Measurements from ENCODE around the gene LCP1. TPM values are rescaled to one million over a fixed set of nuclear protein-coding genes. Genes with fewer than 3 reads are reported as not detected.

LCP1 gene
- total RNA-seq, 2 experiments from 2014 or later: 1,012 to 1,022 TPM

DNA sequence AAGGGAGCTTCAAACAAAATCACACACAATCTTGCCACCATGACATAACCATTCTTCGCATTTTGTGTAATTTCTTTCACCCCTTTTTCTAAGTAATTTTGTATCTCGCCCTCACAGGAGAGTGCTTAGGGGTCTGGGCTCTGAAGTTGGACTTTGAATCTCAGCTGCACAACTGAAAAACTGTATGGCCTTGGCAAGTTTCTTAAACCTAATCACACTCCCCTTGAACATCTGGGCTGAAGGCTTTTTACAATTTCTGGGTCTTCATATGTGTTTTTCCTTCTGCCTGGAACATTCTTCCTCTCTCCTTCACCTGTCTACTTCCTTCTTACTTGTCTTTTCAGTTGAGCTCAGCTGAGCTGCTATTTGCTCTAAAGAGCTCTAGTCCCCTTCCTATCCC, 52.9 kb downstream of the LCP1 start:
- H3K27me3 Mint-ChIP-seq: no peaks in the 10 kb centered on the region
- ChIA-PET CTCF (interaction anchor here (1.3 kb wide), 1 partner anchor 9 kb away, joined by 4 read pairs; no protein-coding TSS in a partner anchor), POLR2A (no interaction called here)
- DNase-seq: no peak
- intact Hi-C loops (cut with micrococcal nuclease): loop anchor here (5.0 kb wide), 2 partner anchors 322 to 507 kb away; no protein-coding TSS in a partner anchor
- peaks cover 32% of the 10 kb centered on the region for H3K4me1 Mint-ChIP-seq (ENCODE audit: low read depth)
- H3K9me3 Mint-ChIP-seq: no peaks in the 10 kb centered on the region
- no peak overlapping the region for H3K4me3 Mint-ChIP-seq
- peaks cover 76% of the 10 kb centered on the region for H3K36me3 Mint-ChIP-seq
- H3K27ac Mint-ChIP-seq: no peak overlapping the region

DNA sequence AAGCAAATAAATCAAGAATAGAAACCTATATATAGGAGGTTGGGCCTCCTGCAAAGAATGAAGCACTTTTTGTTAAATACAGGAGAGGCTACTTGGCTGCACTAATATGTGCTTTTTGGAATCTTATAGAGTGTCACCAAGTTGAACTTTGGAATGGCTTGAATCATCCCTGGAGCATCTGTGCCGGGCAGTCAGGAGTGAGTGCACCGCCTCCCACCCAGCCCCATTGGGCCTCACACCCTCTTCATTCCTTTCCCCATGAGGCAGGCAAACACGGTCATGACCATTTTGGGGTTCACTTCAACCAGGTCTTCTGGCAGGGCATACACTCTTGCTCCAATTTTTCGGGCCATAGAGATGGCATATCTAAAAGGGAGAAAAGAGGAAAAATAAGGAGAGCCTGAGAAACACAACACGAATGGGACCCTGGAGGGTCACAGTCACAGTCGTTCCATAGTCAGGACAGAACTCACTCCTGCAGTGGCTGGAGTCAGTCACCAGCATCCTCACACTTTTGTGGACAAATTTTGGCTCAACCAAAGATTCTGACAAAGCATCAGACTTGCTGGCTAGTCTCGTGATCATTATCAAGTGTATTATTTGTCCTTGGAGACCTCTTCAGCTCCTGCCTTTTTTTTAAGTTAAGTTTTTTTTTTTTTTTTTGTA, 54.5 kb downstream of the LCP1 start:
- intact Hi-C loops (cut with micrococcal nuclease): loop anchor here (5.0 kb wide), 2 partner anchors 320 to 505 kb away; no protein-coding TSS in a partner anchor
- Mint-ChIP-seq H3K27me3 (no peaks in the 10 kb centered on the region), H3K4me1 (ENCODE audit: low read depth) (peaks cover 36% of the 10 kb centered on the region), H3K9me3 (no peaks in the 10 kb centered on the region), H3K36me3 (peaks cover 62% of the 10 kb centered on the region), H3K4me3 (no peak overlapping the region), H3K27ac (peak overlapping the region; percentile 8)
- CTCF ChIA-PET: interaction anchor here (0.7 to 2.8 kb wide), 17 partner anchors 8 to 320 kb away, joined by 3 to 22 read pairs (median 5); no protein-coding TSS in a partner anchor
- DNase-seq: no peak
- POLR2A ChIA-PET: interaction anchor here (1.3 kb wide), 1 partner anchor 13 kb away, joined by 3 read pairs; no protein-coding TSS in a partner anchor

DNA sequence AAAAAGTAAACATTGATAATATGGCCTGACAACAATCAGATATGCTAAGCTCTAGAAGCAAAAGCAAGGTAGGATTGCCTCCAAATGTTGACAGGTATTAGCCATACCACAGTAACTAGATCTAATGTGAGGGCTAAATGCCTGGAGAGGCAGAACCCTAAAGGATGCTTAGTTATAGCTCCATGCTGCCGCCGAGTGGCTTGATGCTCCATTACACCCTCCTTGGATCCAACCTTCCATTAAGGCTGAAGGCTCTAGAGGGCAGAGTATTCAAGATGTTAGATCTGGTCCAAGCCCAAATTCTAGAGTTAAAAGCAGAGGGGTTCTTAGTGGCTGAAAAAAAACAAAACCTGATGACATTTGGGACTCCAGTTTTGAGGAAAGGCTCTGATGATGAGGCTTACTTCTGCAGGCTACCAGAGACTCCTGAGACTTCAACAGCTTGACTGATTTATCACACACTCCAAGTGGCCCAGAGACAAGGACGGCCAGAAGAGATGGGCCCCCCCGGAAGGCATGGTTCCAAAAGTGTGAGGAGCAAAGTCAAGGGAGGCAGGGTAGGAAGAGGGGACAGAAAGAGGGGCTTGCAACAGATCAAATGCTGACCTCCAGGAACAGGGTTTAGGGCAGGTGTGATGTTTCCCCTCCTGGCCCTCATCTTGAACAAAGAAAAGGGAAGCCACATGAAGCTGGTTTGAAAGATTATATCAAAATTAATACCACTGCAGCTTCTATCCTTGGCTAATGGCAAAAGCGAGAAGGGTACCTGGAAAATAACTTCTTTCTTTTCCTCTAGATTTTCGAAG, 55.2 kb downstream of the LCP1 start:
- H3K9me3 Mint-ChIP-seq: no peaks in the 10 kb centered on the region
- ChIA-PET POLR2A (interaction anchor here (1.3 kb wide), 1 partner anchor 13 kb away, joined by 3 read pairs; no protein-coding TSS in a partner anchor), CTCF (interaction anchor here (0.5 to 2.8 kb wide), 35 partner anchors 9 to 759 kb away, joined by 3 to 22 read pairs (median 4); partner anchors contain the start of gene ZC3H13)
- peaks cover 39% of the 10 kb centered on the region for H3K4me1 Mint-ChIP-seq (ENCODE audit: low read depth)
- H3K36me3 Mint-ChIP-seq: peaks cover 56% of the 10 kb centered on the region
- no peaks in the 10 kb centered on the region for H3K27me3 Mint-ChIP-seq
- intact Hi-C loops (cut with micrococcal nuclease): loop anchor here (1.0 to 5.0 kb wide), 6 partner anchors 9 to 504 kb away; partner anchors contain the start of gene ZC3H13
- H3K27ac Mint-ChIP-seq: peak overlapping the region; percentile 40
- H3K4me3 Mint-ChIP-seq: no peak overlapping the region
- peak; percentile 83 for DNase-seq

DNA sequence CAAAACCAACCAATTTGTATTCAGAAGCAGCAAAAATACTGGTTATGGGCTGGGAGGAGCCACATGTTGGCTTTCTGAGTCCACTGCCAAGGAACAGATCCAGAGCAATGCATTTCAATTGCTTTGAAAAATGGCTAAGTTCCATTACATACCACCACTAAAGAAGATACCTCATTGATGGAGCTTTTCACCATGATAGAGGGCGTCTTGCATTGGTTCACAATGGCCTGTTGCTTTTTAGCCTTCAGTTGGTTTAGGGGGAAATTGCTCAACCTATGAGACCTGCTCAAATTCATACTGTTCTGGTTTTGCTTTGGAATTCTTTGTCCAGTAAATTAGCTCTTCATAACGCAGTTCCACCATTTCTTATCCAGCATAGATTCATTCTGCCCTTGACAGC, 55.9 kb downstream of the LCP1 start:
- intact Hi-C loops (cut with micrococcal nuclease): loop anchor here (1.0 to 5.0 kb wide), 6 partner anchors 9 to 504 kb away; partner anchors contain the start of gene ZC3H13
- no peak overlapping the region for H3K4me3 Mint-ChIP-seq
- peak overlapping the region; percentile 56 for H3K27ac Mint-ChIP-seq
- DNase-seq: no peak
- POLR2A ChIA-PET: interaction anchor here (1.3 kb wide), 1 partner anchor 14 kb away, joined by 3 read pairs; no protein-coding TSS in a partner anchor
- peaks cover 50% of the 10 kb centered on the region for H3K36me3 Mint-ChIP-seq
- H3K27me3 Mint-ChIP-seq: no peaks in the 10 kb centered on the region
- H3K4me1 Mint-ChIP-seq (ENCODE audit: low read depth): peaks cover 39% of the 10 kb centered on the region
- CTCF ChIA-PET: interaction anchor here (0.5 to 2.8 kb wide), 32 partner anchors 10 to 503 kb away, joined by 3 to 22 read pairs (median 4); partner anchors contain the start of gene ZC3H13
- no peaks in the 10 kb centered on the region for H3K9me3 Mint-ChIP-seq

DNA sequence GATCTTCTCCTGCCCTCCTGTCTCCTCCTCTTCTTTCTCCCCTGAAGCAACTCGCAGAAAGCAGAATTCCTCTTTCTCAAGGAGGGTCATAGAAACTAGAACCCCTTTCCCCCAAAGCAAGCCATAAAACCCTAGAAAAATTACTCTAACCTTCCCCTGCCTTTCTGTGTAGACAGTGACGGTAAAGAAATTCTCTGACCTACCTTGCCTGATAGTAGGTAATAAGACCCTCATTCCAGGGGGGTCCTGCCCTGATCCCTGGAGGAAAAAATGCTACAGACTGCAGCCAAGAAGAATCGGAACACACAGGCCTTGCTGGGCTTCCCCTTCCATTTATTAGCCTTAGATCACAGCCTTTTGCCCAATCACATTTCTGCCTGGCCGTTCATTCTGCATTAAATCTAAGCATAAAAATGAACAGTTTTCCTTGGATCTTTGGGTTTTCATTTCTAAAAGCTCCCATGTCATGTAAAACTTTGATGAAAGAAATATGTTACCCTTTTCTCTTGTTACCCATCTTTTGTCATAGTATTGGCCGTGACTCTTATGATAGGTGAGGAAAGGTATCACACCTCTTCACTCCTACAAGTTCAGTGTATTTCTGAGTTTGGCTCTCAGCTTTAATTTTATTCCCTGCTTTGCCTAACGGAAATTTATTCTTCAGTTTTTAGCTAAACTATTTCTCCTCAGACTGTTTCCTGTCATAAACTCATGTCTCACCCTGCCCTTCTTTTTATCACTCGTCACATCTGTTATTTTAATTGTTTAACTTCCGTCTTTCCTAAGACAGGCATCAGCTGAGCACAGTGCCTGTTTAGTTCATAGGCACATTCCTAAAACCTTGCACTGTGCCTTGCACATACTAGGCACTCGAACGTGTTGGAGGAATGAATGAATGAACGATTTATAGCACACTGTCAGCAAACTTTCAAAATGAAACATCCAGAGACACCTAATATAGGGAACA, 56.7 kb downstream of the LCP1 start:
- DNase-seq: no peak
- intact Hi-C loops (cut with micrococcal nuclease): loop anchor here (5.0 kb wide), 2 partner anchors 318 to 503 kb away; no protein-coding TSS in a partner anchor
- Mint-ChIP-seq H3K4me1 (ENCODE audit: low read depth) (peaks cover 39% of the 10 kb centered on the region), H3K27ac (peak overlapping the region; percentile 56), H3K4me3 (no peak overlapping the region), H3K9me3 (no peaks in the 10 kb centered on the region), H3K36me3 (peaks cover 42% of the 10 kb centered on the region), H3K27me3 (no peaks in the 10 kb centered on the region)
- CTCF ChIA-PET: interaction anchor here (0.6 to 2.8 kb wide), 20 partner anchors 11 to 317 kb away, joined by 3 to 22 read pairs (median 5); partner anchors contain the start of gene ZC3H13
- POLR2A ChIA-PET: no interaction called here

DNA sequence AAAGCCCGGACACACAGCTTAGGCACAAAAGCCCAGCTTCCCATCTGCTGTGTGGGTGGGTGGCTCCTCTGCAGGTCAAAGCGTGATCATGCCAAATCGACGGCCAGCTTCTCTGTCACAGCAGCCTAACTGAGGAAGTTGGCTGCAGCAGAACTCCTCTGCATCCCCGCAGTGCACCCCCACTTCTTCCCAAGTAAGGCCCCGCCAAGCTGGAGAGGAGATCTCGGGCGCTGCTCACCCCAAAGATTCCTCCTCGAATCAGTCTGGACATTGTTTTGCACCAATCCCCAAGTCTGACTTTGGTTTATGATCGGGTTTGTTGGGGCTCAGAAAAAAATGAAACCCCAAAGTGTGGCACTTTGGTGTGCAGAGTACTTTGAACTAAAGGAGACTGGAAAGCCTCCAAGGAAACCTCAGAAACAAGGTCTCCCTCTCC, 57.4 kb downstream of the LCP1 start:
- POLR2A ChIA-PET: interaction anchor here (0.6 kb wide), 1 partner anchor 263 kb away, joined by 3 read pairs; no protein-coding TSS in a partner anchor
- peaks cover 35% of the 10 kb centered on the region for H3K36me3 Mint-ChIP-seq
- intact Hi-C loops (cut with micrococcal nuclease): no loop called here

DNA sequence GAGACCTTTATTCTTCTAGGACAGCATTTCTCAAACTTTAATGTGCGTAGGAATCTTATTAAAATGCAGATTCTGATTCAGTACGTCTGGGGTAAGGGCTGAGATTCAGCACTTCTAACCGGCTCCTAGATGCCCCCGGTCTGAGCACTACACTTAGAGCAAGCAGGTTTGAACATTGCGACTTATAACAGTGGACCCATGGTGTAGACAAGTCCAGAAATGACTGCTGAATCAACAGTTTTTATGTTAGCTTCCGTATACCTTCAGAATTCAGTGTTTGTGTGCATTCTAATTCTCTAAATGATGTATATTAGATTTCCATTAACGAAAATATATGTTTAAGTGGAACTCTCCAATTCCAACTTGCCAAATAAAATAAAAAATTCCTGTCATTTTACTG, 59.7 kb downstream of the LCP1 start:
- POLR2A ChIA-PET: no interaction called here
- intact Hi-C loops (cut with micrococcal nuclease): no loop called here
- CTCF ChIA-PET: no interaction called here

More for the DNA sequence above, 57.4 kb downstream of the LCP1 start:
- CTCF ChIA-PET: interaction anchor here (0.9 to 2.8 kb wide), 3 partner anchors 36 to 502 kb away, joined by 4 to 22 read pairs (median 9); no protein-coding TSS in a partner anchor
- Mint-ChIP-seq H3K27me3 (no peaks in the 10 kb centered on the region), H3K4me3 (no peak overlapping the region), H3K4me1 (ENCODE audit: low read depth) (peaks cover 39% of the 10 kb centered on the region), H3K27ac (peak overlapping the region; percentile 56), H3K9me3 (no peaks in the 10 kb centered on the region)
- DNase-seq: peak; percentile 39

DNA sequence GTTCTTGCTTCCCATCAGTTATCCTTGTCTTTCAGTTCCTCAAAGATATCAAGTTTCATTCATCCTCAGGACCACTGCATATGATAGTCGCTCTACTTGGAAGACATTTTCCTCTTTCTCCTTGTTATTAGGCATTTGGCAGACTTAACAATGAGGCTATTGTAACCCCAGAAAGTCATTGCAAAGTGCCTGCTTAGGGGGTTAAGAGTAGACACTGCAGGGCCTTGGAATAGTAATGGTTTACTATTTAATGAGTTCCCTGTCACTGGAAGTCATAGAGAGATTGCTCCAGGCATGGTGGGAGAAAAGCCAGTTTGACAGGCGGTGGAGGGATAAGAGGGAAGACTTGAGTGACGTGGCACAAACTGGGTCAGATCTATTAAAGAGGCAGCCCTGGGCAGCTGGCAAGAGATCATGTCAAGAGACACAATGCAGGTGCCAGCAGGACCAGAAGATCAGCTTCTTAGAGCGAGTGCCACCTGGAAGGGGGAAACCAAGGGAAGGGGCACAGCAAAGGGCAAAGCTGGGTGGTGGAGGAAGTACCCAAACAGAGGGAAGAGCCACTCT, 60.3 kb downstream of the LCP1 start:
- intact Hi-C loops (cut with micrococcal nuclease): no loop called here
- ChIA-PET POLR2A (no interaction called here), CTCF (no interaction called here)
- H3K27ac Mint-ChIP-seq: no peak overlapping the region
- peaks cover 17% of the 10 kb centered on the region for H3K36me3 Mint-ChIP-seq
- H3K4me3 Mint-ChIP-seq: no peak overlapping the region
- DNase-seq: no peak
- H3K27me3 Mint-ChIP-seq: no peaks in the 10 kb centered on the region
- peaks cover 33% of the 10 kb centered on the region for H3K4me1 Mint-ChIP-seq (ENCODE audit: low read depth)
- H3K9me3 Mint-ChIP-seq: no peaks in the 10 kb centered on the region

More for the DNA sequence above, 59.7 kb downstream of the LCP1 start:
- Mint-ChIP-seq H3K27me3 (no peaks in the 10 kb centered on the region), H3K4me1 (ENCODE audit: low read depth) (peaks cover 36% of the 10 kb centered on the region), H3K4me3 (no peak overlapping the region), H3K9me3 (no peaks in the 10 kb centered on the region), H3K27ac (no peak overlapping the region), H3K36me3 (peaks cover 21% of the 10 kb centered on the region)
- no peak for DNase-seq

DNA sequence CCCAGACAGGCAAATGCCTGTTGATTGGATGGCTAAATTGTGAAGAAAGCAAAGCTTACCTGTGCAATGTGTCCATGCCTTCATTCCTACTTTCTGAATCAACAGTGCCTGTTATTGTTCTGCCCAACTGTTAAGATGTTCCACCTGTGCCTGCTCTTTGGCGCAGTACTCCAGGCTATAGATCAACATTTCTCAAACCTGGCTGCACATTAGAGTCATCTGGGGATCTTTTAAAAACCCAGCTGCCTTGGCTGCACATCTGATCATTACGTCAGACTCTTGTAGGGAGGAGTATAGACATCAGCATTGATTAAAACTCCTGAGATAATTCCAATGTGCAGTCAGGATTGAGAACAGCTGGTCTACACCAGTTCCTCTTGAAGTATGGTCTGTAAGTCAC, 60.9 kb downstream of the LCP1 start:
- DNase-seq: no peak
- Mint-ChIP-seq H3K27ac (no peak overlapping the region), H3K36me3 (peaks cover 10% of the 10 kb centered on the region), H3K9me3 (no peaks in the 10 kb centered on the region), H3K27me3 (no peaks in the 10 kb centered on the region), H3K4me1 (ENCODE audit: low read depth) (peaks cover 26% of the 10 kb centered on the region), H3K4me3 (no peak overlapping the region)
- intact Hi-C loops (cut with micrococcal nuclease): no loop called here
- POLR2A ChIA-PET: interaction anchor here (0.6 kb wide), 1 partner anchor 30 kb away, joined by 3 read pairs; no protein-coding TSS in a partner anchor
- CTCF ChIA-PET: interaction anchor here (0.6 kb wide), 1 partner anchor 588 kb away, joined by 3 read pairs; no protein-coding TSS in a partner anchor

DNA sequence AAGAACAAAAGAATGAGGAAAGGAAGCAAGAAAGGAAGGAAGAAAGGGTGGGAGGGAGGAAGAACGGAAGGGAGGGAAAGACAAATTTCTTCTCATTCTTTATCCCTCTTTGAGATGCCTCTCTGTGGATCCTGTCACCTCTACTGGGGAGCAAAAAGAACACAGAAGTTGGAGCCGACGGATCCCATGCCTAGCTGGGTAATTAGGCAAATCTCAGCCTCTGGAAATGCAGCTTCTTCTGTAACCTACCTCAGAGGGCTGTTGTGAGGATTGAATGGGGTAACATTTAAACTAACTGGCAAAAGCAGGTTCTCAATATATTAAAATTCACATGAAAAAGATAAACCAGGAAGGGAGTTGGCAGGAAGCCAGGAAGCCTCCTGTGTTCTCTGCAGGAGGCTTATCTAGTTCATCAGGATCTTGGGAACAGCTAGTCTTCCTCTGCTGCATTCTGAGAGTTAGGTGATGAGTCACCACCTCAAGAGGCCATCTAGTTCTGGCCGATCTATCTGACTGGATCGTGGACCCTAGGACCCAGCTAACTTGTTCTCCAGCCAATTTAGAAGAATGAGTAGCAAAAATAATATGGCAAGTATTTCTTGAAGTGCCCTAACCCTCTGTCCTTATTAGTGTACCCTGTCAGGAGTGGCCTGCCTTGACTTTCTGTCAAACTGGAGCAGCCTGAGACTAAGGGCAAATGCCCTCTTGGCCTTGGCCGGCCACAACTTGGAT, 61.9 kb downstream of the LCP1 start:
- POLR2A ChIA-PET: no interaction called here
- peaks cover 16% of the 10 kb centered on the region for H3K4me1 Mint-ChIP-seq (ENCODE audit: low read depth)
- no peaks in the 10 kb centered on the region for H3K9me3 Mint-ChIP-seq
- H3K27me3 Mint-ChIP-seq: no peaks in the 10 kb centered on the region
- no peak overlapping the region for H3K27ac Mint-ChIP-seq
- CTCF ChIA-PET: interaction anchor here (0.6 to 0.8 kb wide), 2 partner anchors 9 to 37 kb away, joined by 4 read pairs; no protein-coding TSS in a partner anchor
- H3K36me3 Mint-ChIP-seq: peaks cover 2% of the 10 kb centered on the region
- no peak for DNase-seq
- intact Hi-C loops (cut with micrococcal nuclease): no loop called here
- H3K4me3 Mint-ChIP-seq: no peak overlapping the region
